Endothelial cell of umbilical vein (primary cell): ENCODE data around the gene RIOX2. TPM values are rescaled to one million over a fixed set of nuclear protein-coding genes. Genes with fewer than 3 reads are reported as not detected.

Source experiments
- BruUV-seq: library from RNA; stranded (reverse); fragments of 400-500 nt; replicated peaks from 2 replicates; lab custom pipeline; 2021; lab: Mats Ljungman, UMichigan
- CTCF ChIA-PET: fragments of 300-600, 350-600 bp; sonication (Branson Sonifier 250); formaldehyde crosslinking; loops from one replicate; lab custom pipeline; 2021; ENCODE audit warnings: antibody characterized with exemption, inconsistent platforms; lab: Charles Lee
- POLR2A ChIA-PET: fragments of 300-600, 350-600 bp; sonication (Branson Sonifier 250); formaldehyde crosslinking; loops from one replicate; lab custom pipeline; 2021; ENCODE audit warnings: antibody characterized with exemption, inconsistent platforms; lab: Charles Lee
- DNase-seq: peaks from one replicate; pipeline ENCODE4 v3.0.0-alpha.2; 2011; ENCODE audit warnings: low read depth, low spot score
- FAIRE-seq: peaks from 2 replicates; lab custom pipeline; 2011; peaks lifted over from hg19 to GRCh38; lab: Jason Lieb, UNC
- H2AFZ ChIP-seq: 2 replicates; pipeline ENCODE4 v1.6.0; 2012; ENCODE audit warnings: low read depth, low read length, control low read depth, inconsistent platforms
- H3K27ac ChIP-seq: 2 replicates; pipeline ENCODE4 v1.5.1; 2011; ENCODE audit warnings: low read depth, mild to moderate bottlenecking, control low read depth, low read length, moderate library complexity; ENCODE audit not compliant: insufficient read depth
- H3K27me3 ChIP-seq, 2 experiments: 2 replicates each; pipeline versions ENCODE4 v1.6.0 to v1.6.1; 2011; ENCODE audit warnings: low read length in 2 of 2, mixed read lengths in 1 of 2; ENCODE audit not compliant: control insufficient read depth in 2 of 2, insufficient read depth in 2 of 2
- H3K36me3 ChIP-seq, 2 experiments: 2 replicates in 1 of 2; 3 replicates in 1 of 2; pipeline ENCODE4 v1.5.1; 2011; ENCODE audit warnings: low read length in 2 of 2, mild to moderate bottlenecking in 1 of 2, moderate library complexity in 1 of 2; ENCODE audit not compliant: control insufficient read depth in 2 of 2, insufficient read depth in 2 of 2; ENCODE audit errors: extremely low read depth in 1 of 2
- H3K4me1 ChIP-seq: 3 replicates; pipeline ENCODE4 v1.5.1; 2011; ENCODE audit warnings: mild to moderate bottlenecking, low read length; ENCODE audit not compliant: control insufficient read depth, insufficient read depth; ENCODE audit errors: extremely low read depth
- H3K4me2 ChIP-seq: 2 replicates; pipeline ENCODE4 v1.6.1; 2011; ENCODE audit warnings: low read length, control low read depth, mixed read lengths; ENCODE audit not compliant: insufficient read depth
- H3K4me3 ChIP-seq, 3 experiments: fragments of 200-600 bp in 1 of 3; sonication (generic), shearing (Covaris generic) in 1 of 3; replicated peaks in 1 of 3; 2 replicates each; pipeline ENCODE4 v1.5.1; 2011 to 2016; ENCODE audit warnings: control low read depth in 3 of 3, low read length in 3 of 3, mild to moderate bottlenecking in 2 of 3, inconsistent platforms in 1 of 3, low read depth in 1 of 3, moderate library complexity in 1 of 3; ENCODE audit not compliant: insufficient read depth in 1 of 3
- H3K79me2 ChIP-seq: 2 replicates; pipeline ENCODE4 v1.6.0; 2012; ENCODE audit warnings: low read length, inconsistent platforms; ENCODE audit not compliant: control insufficient read depth, insufficient read depth
- H3K9ac ChIP-seq: replicated peaks from 2 replicates; pipeline ENCODE3; 2011; ENCODE audit warnings: low read length, control low read depth; ENCODE audit not compliant: insufficient read depth; ENCODE audit errors: extremely low read depth
- H3K9me1 ChIP-seq: replicated peaks from 3 replicates; pipeline ENCODE4 v1.6.0; 2011; ENCODE audit warnings: mild to moderate bottlenecking, low read length; ENCODE audit not compliant: control insufficient read depth, insufficient read depth; ENCODE audit errors: extremely low read depth
- H3K9me3 ChIP-seq: replicated peaks from 2 replicates; pipeline ENCODE4 v1.5.1; 2012; ENCODE audit warnings: low read length, inconsistent platforms; ENCODE audit not compliant: control insufficient read depth, insufficient read depth
- H4K20me1 ChIP-seq: replicated peaks from 2 replicates; pipeline ENCODE3; 2011; ENCODE audit warnings: mild to moderate bottlenecking, low read length; ENCODE audit not compliant: control insufficient read depth, insufficient read depth; ENCODE audit errors: extremely low read depth
- EZH2 ChIP-seq: IDR thresholded peaks from 2 replicates; pipeline ENCODE4 v1.6.1; 2012; ENCODE audit warnings: borderline replicate concordance, low read depth, mild to moderate bottlenecking, moderate library complexity, low read length, inconsistent platforms; ENCODE audit not compliant: severe bottlenecking
- FOS ChIP-seq: IDR thresholded peaks from 2 replicates; pipeline ENCODE4 v1.6.1; 2011; ENCODE audit warnings: mild to moderate bottlenecking, low read length, moderate library complexity, borderline replicate concordance; ENCODE audit not compliant: insufficient read depth
- GATA2 ChIP-seq: IDR thresholded peaks from 2 replicates; pipeline ENCODE4 v1.7.0; 2011; ENCODE audit warnings: low read depth, mild to moderate bottlenecking, moderate library complexity, mixed read lengths, low read length; ENCODE audit not compliant: insufficient read length, insufficient read depth
- JUN ChIP-seq: IDR thresholded peaks from 2 replicates; pipeline ENCODE4 v1.6.1; 2011; ENCODE audit warnings: borderline replicate concordance, low read depth; ENCODE audit not compliant: insufficient read length, insufficient read depth
- MYC ChIP-seq: IDR thresholded peaks from one replicate; pipeline ENCODE4 v1.6.1; 2011; ENCODE audit warnings: mild to moderate bottlenecking, low read depth, low read length
- POLR2A ChIP-seq: IDR thresholded peaks from 2 replicates; pipeline ENCODE4 v1.6.1; 2012; ENCODE audit warnings: low read depth, mild to moderate bottlenecking, control low read depth, low read length
- POLR2AphosphoS5 ChIP-seq: IDR thresholded peaks from 2 replicates; pipeline ENCODE4 v1.6.1; 2012; ENCODE audit warnings: low read depth, mild to moderate bottlenecking, control low read depth, low read length, moderate library complexity; ENCODE audit not compliant: insufficient read depth
- dilution Hi-C: fragments of 300-500 bp; cut with MboI; formaldehyde crosslinking; loops from one replicate; pipeline ENCODE4 v1.15.0; 2019; ENCODE audit warnings: low sequenced_read_pairs; ENCODE audit not compliant: extremely low pct_ligation_motif_present
- intact Hi-C: fragments of 100-400 bp; cut with micrococcal nuclease; formaldehyde crosslinking; loops from one replicate; pipeline ENCODE4 v1.10.0; 2022
- polyA plus RNA-seq, 4 experiments: library from polyadenylated mRNA; depleted of rRNA in 3 of 4; stranded (reverse) in 3 of 4; unstranded in 1 of 4; fragments of >200 nt; gene quantifications; 2 replicates each; pipeline versions ENCODE4 v1.2.1 to v1.2.3, GENCODE V29; 2011 to 2012; ENCODE audit warnings: missing spikeins in 1 of 4
- total RNA-seq: library from RNA; stranded (reverse); gene quantifications from 2 replicates; pipeline ENCODE4 v1.2.3, GENCODE V29; 2021
- TF ChIP-seq, protein P1 (sequence below): IDR thresholded peaks from 2 replicates; pipeline ENCODE4 v1.6.1; 2011; ENCODE audit not compliant: insufficient read depth, insufficient read length
- TF ChIP-seq, protein P2 (sequence below), 2 donors: IDR thresholded peaks; 1 replicate in 1 of 2; 2 replicates in 1 of 2; pipeline ENCODE4 v1.5.1; 2011; ENCODE audit warnings: low read length in 2 of 2, mild to moderate bottlenecking in 2 of 2, moderate library complexity in 2 of 2, control low read depth in 1 of 2, inconsistent platforms in 1 of 2, low read depth in 1 of 2; ENCODE audit not compliant: insufficient read depth in 1 of 2; ENCODE audit errors: extremely low read depth in 1 of 2

The RIOX2 gene
- total and polyA plus RNA-seq, 2 donors (not counting 3 experiments of a cell fraction or from before 2014, with no cell fraction given) = 14.5 to 30.5 TPM

DNA sequence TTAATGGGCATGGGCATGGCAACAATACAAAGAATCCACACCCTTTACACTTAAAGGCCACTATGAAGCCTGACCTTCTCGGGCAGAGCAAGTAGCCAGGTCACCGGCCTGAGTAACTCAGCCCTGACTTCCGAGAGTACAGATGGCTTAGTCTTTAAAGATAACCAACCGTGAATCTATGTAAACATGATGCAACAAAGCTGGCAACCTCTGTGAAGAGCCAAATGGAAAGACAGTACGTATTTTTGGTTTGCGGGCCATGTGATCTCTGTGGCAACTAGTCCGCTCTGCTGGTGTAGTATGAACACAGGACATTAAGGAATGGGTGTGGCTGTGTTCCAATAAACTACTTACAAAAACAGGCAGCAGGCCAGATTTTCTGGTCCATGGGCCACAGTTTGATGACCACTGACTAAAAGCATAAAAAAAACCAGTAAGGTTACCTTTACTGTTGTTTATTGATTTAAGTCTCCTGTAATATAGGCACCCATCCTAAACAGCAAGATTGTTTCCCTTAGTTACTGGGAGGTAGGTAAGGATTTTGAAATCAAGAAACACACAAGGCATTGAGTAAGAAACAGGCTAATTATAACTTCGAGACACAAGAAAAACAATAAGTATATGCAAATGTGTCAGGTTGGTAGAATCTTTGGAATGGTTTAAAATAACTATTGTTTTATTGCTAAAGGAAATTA is 14.5 kb downstream of the RIOX2 start:
- no peaks in the 10 kb centered on the region for H3K9me1 ChIP-seq
- TF ChIP-seq, protein P1, sequence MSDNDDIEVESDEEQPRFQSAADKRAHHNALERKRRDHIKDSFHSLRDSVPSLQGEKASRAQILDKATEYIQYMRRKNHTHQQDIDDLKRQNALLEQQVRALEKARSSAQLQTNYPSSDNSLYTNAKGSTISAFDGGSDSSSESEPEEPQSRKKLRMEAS = no peak
- no peak for TF ChIP-seq POLR2AphosphoS5
- TF ChIP-seq MYC = no peak
- no peak for TF ChIP-seq JUN
- TF ChIP-seq POLR2A = no peak
- TF ChIP-seq FOS = no peak
- TF ChIP-seq GATA2 = no peak
- TF ChIP-seq, protein P2, sequence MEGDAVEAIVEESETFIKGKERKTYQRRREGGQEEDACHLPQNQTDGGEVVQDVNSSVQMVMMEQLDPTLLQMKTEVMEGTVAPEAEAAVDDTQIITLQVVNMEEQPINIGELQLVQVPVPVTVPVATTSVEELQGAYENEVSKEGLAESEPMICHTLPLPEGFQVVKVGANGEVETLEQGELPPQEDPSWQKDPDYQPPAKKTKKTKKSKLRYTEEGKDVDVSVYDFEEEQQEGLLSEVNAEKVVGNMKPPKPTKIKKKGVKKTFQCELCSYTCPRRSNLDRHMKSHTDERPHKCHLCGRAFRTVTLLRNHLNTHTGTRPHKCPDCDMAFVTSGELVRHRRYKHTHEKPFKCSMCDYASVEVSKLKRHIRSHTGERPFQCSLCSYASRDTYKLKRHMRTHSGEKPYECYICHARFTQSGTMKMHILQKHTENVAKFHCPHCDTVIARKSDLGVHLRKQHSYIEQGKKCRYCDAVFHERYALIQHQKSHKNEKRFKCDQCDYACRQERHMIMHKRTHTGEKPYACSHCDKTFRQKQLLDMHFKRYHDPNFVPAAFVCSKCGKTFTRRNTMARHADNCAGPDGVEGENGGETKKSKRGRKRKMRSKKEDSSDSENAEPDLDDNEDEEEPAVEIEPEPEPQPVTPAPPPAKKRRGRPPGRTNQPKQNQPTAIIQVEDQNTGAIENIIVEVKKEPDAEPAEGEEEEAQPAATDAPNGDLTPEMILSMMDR (IDR thresholded peaks at IDR 0.05; ENCODE audit: extremely low read depth in 1 of 2, insufficient read depth in 1 of 2, low read depth in 1 of 2, low read length in 2 of 2) = no peak
- no peak for TF ChIP-seq EZH2
- dilution Hi-C loops (no loop called here), intact Hi-C loops (no loop called here)
- H3K4me2 ChIP-seq = no peak overlapping the region
- H2AFZ ChIP-seq = no peak overlapping the region
- ChIA-PET CTCF (interaction anchor here (0.7 kb wide), 1 partner anchor 69 kb away, joined by 4 read pairs; no protein-coding TSS in a partner anchor), POLR2A (no interaction called here)
- H3K27me3 ChIP-seq = no peaks in the 10 kb centered on the region
- peaks cover 9% of the 10 kb centered on the region for H3K79me2 ChIP-seq
- H3K9ac ChIP-seq = no peak overlapping the region
- FAIRE-seq (no peak), DNase-seq (no peak)
- peaks cover 7 to 15% of the 10 kb centered on the region in 2 experiments for H3K36me3 ChIP-seq
- H3K4me3 ChIP-seq = no peak overlapping the region
- no TSS peak for BruUV-seq
- H3K9me3 ChIP-seq = no peaks in the 10 kb centered on the region
- no peaks in the 10 kb centered on the region for H3K4me1 ChIP-seq
- no peaks in the 10 kb centered on the region for H4K20me1 ChIP-seq
- no peak overlapping the region for H3K27ac ChIP-seq
